Measurements from ENCODE around the gene HTR2B.

HTR2B gene

GRCh38 chr2:231118614-231118942 lies 6.3 kb downstream of the HTR2B start:
- 96 to 97% methylated on average over 2 of the region's 2 CpGs for WGBS, 2 experiments
- no peaks in the 10 kb centered on the region for H3K9me3 ChIP-seq (ENCODE audit: control insufficient read depth, low read length)

GRCh38 chr2:231117922-231118613 lies 6.8 kb downstream of the HTR2B start:
- no peak overlapping the region for H3K27ac ChIP-seq (ENCODE audit: insufficient read depth, low read depth, low read length, poor library complexity, severe bottlenecking)
- H3K36me3 ChIP-seq (ENCODE audit: control insufficient read depth, insufficient read depth, low read length): no peaks in the 10 kb centered on the region
- 87 to 94% methylated on average over 4 of the region's 4 CpGs for WGBS, 2 experiments
- H3K9me3 ChIP-seq (ENCODE audit: control insufficient read depth, low read length): no peaks in the 10 kb centered on the region
- no peak overlapping the region for H3K4me3 ChIP-seq (ENCODE audit: insufficient read depth, low read depth, low read length)
- H3K27me3 ChIP-seq (ENCODE audit: control insufficient read depth, insufficient read depth, low read length, poor library complexity, severe bottlenecking): no peaks in the 10 kb centered on the region
- H3K4me1 ChIP-seq (ENCODE audit: control insufficient read depth, insufficient read depth, low read length): no peaks in the 10 kb centered on the region

More at GRCh38 chr2:231118614-231118942, 6.3 kb downstream of the HTR2B start:
- Histone ChIP-seq H3K4me3 (ENCODE audit: insufficient read depth, low read depth, low read length) (no peak overlapping the region), H3K36me3 (ENCODE audit: control insufficient read depth, insufficient read depth, low read length) (no peaks in the 10 kb centered on the region), H3K27me3 (ENCODE audit: control insufficient read depth, insufficient read depth, low read length, poor library complexity, severe bottlenecking) (no peaks in the 10 kb centered on the region), H3K4me1 (ENCODE audit: control insufficient read depth, insufficient read depth, low read length) (no peaks in the 10 kb centered on the region), H3K27ac (ENCODE audit: insufficient read depth, low read depth, low read length, poor library complexity, severe bottlenecking) (no peak overlapping the region)

GRCh38 chr2:231117148-231117547 lies 7.7 kb downstream of the HTR2B start:
- Histone ChIP-seq H3K4me3 (ENCODE audit: insufficient read depth, low read depth, low read length) (no peak overlapping the region), H3K27me3 (ENCODE audit: control insufficient read depth, insufficient read depth, low read length, poor library complexity, severe bottlenecking) (no peaks in the 10 kb centered on the region), H3K4me1 (ENCODE audit: control insufficient read depth, insufficient read depth, low read length) (no peaks in the 10 kb centered on the region), H3K27ac (ENCODE audit: insufficient read depth, low read depth, low read length, poor library complexity, severe bottlenecking) (no peak overlapping the region), H3K9me3 (ENCODE audit: control insufficient read depth, low read length) (no peaks in the 10 kb centered on the region), H3K36me3 (ENCODE audit: control insufficient read depth, insufficient read depth, low read length) (no peaks in the 10 kb centered on the region)
- WGBS, 2 experiments: no CpG with 5 or more reads among the region's 1 CpG

- 83 to 85% methylated on average over 2 of the region's 2 CpGs for WGBS, 2 experiments
- no peaks in the 10 kb centered on the region for H3K4me1 ChIP-seq (ENCODE audit: control insufficient read depth, insufficient read depth, low read length)
- no peaks in the 10 kb centered on the region for H3K9me3 ChIP-seq (ENCODE audit: control insufficient read depth, low read length)
These were observed 9.2 kb downstream of the HTR2B start for GRCh38 chr2:231115651-231116050.

GRCh38 chr2:231113489-231113888 lies 11.4 kb downstream of the HTR2B start:
- H3K27ac ChIP-seq (ENCODE audit: insufficient read depth, low read depth, low read length, poor library complexity, severe bottlenecking): no peak overlapping the region
- H3K36me3 ChIP-seq (ENCODE audit: control insufficient read depth, insufficient read depth, low read length): peaks cover 3% of the 10 kb centered on the region
- 85 to 89% methylated on average over 5 of the region's 5 CpGs for WGBS, 2 experiments
- no peaks in the 10 kb centered on the region for H3K27me3 ChIP-seq (ENCODE audit: control insufficient read depth, insufficient read depth, low read length, poor library complexity, severe bottlenecking)
- no peak overlapping the region for H3K4me3 ChIP-seq (ENCODE audit: insufficient read depth, low read depth, low read length)
- no peaks in the 10 kb centered on the region for H3K4me1 ChIP-seq (ENCODE audit: control insufficient read depth, insufficient read depth, low read length)
- H3K9me3 ChIP-seq (ENCODE audit: control insufficient read depth, low read length): no peaks in the 10 kb centered on the region

More at GRCh38 chr2:231115651-231116050, 9.2 kb downstream of the HTR2B start:
- Histone ChIP-seq H3K4me3 (ENCODE audit: insufficient read depth, low read depth, low read length) (no peak overlapping the region), H3K27me3 (ENCODE audit: control insufficient read depth, insufficient read depth, low read length, poor library complexity, severe bottlenecking) (no peaks in the 10 kb centered on the region), H3K27ac (ENCODE audit: insufficient read depth, low read depth, low read length, poor library complexity, severe bottlenecking) (no peak overlapping the region), H3K36me3 (ENCODE audit: control insufficient read depth, insufficient read depth, low read length) (no peaks in the 10 kb centered on the region)

- H3K9me3 ChIP-seq (ENCODE audit: control insufficient read depth, low read length): no peaks in the 10 kb centered on the region
- peaks cover 4% of the 10 kb centered on the region for H3K36me3 ChIP-seq (ENCODE audit: control insufficient read depth, insufficient read depth, low read length)
- no peaks in the 10 kb centered on the region for H3K27me3 ChIP-seq (ENCODE audit: control insufficient read depth, insufficient read depth, low read length, poor library complexity, severe bottlenecking)
- 91 to 97% methylated on average over 1 of the region's 1 CpG for WGBS, 2 experiments
- H3K4me3 ChIP-seq (ENCODE audit: insufficient read depth, low read depth, low read length): no peak overlapping the region
- H3K27ac ChIP-seq (ENCODE audit: insufficient read depth, low read depth, low read length, poor library complexity, severe bottlenecking): no peak overlapping the region
- no peaks in the 10 kb centered on the region for H3K4me1 ChIP-seq (ENCODE audit: control insufficient read depth, insufficient read depth, low read length)
These were observed 12.9 kb downstream of the HTR2B start for GRCh38 chr2:231111987-231112386.

- no peak overlapping the region for H3K27ac ChIP-seq (ENCODE audit: insufficient read depth, low read depth, low read length, poor library complexity, severe bottlenecking)
These were observed 14.3 kb downstream of the HTR2B start for GRCh38 chr2:231110551-231110950.

GRCh38 chr2:231104115-231104713 lies 20.6 kb downstream of the HTR2B start:
- Histone ChIP-seq H3K4me1 (ENCODE audit: control insufficient read depth, insufficient read depth, low read length) (no peaks in the 10 kb centered on the region), H3K9me3 (ENCODE audit: control insufficient read depth, low read length) (no peaks in the 10 kb centered on the region), H3K36me3 (ENCODE audit: control insufficient read depth, insufficient read depth, low read length) (peaks cover 19% of the 10 kb centered on the region), H3K27ac (ENCODE audit: insufficient read depth, low read depth, low read length, poor library complexity, severe bottlenecking) (no peak overlapping the region), H3K4me3 (ENCODE audit: insufficient read depth, low read depth, low read length) (no peak overlapping the region), H3K27me3 (ENCODE audit: control insufficient read depth, insufficient read depth, low read length, poor library complexity, severe bottlenecking) (no peaks in the 10 kb centered on the region)
- 58 to 70% methylated on average over 1 to 2 of the region's 3 CpGs for WGBS, 2 experiments

More at GRCh38 chr2:231110551-231110950, 14.3 kb downstream of the HTR2B start:
- no peaks in the 10 kb centered on the region for H3K4me1 ChIP-seq (ENCODE audit: control insufficient read depth, insufficient read depth, low read length)
- no peak overlapping the region for H3K4me3 ChIP-seq (ENCODE audit: insufficient read depth, low read depth, low read length)
- WGBS, 2 experiments: 85 to 91% methylated on average over 1 of the region's 1 CpG
- H3K36me3 ChIP-seq (ENCODE audit: control insufficient read depth, insufficient read depth, low read length): peaks cover 4% of the 10 kb centered on the region
- H3K27me3 ChIP-seq (ENCODE audit: control insufficient read depth, insufficient read depth, low read length, poor library complexity, severe bottlenecking): no peaks in the 10 kb centered on the region
- no peaks in the 10 kb centered on the region for H3K9me3 ChIP-seq (ENCODE audit: control insufficient read depth, low read length)

- no peaks in the 10 kb centered on the region for H3K9me3 ChIP-seq (ENCODE audit: control insufficient read depth, low read length)
- H3K4me1 ChIP-seq (ENCODE audit: control insufficient read depth, insufficient read depth, low read length): no peaks in the 10 kb centered on the region
- H3K36me3 ChIP-seq (ENCODE audit: control insufficient read depth, insufficient read depth, low read length): peaks cover 15% of the 10 kb centered on the region
- H3K4me3 ChIP-seq (ENCODE audit: insufficient read depth, low read depth, low read length): no peak overlapping the region
- no peak overlapping the region for H3K27ac ChIP-seq (ENCODE audit: insufficient read depth, low read depth, low read length, poor library complexity, severe bottlenecking)
- 96 to 100% methylated on average over 1 to 2 of the region's 2 CpGs for WGBS, 2 experiments
- H3K27me3 ChIP-seq (ENCODE audit: control insufficient read depth, insufficient read depth, low read length, poor library complexity, severe bottlenecking): no peaks in the 10 kb centered on the region
These were observed 22.1 kb downstream of the HTR2B start for GRCh38 chr2:231102772-231103171.

- no peaks in the 10 kb centered on the region for H3K4me1 ChIP-seq (ENCODE audit: control insufficient read depth, insufficient read depth, low read length)
- H3K9me3 ChIP-seq (ENCODE audit: control insufficient read depth, low read length): no peaks in the 10 kb centered on the region
- no peak overlapping the region for H3K27ac ChIP-seq (ENCODE audit: insufficient read depth, low read depth, low read length, poor library complexity, severe bottlenecking)
- peaks cover 15% of the 10 kb centered on the region for H3K36me3 ChIP-seq (ENCODE audit: control insufficient read depth, insufficient read depth, low read length)
- 90 to 94% methylated on average over 4 of the region's 4 CpGs for WGBS, 2 experiments
- no peaks in the 10 kb centered on the region for H3K27me3 ChIP-seq (ENCODE audit: control insufficient read depth, insufficient read depth, low read length, poor library complexity, severe bottlenecking)
- no peak overlapping the region for H3K4me3 ChIP-seq (ENCODE audit: insufficient read depth, low read depth, low read length)
These were observed 23.9 kb downstream of the HTR2B start for GRCh38 chr2:231100990-231101389.
